C1 segment of cervical spinal cord (tissue), 14 donors: Measurements from ENCODE around the gene STX5.
"Not testable (repeated sequence)": the region's sequence is repeated elsewhere in the genome, so short reads cannot be mapped to it uniquely, and the experiment has no call there.

Source experiments
- DNase-seq, 14 donors: peaks; one replicate each; lab custom pipeline; 2025; lab: John Stamatoyannopoulos, UW

The STX5 gene, protein sequence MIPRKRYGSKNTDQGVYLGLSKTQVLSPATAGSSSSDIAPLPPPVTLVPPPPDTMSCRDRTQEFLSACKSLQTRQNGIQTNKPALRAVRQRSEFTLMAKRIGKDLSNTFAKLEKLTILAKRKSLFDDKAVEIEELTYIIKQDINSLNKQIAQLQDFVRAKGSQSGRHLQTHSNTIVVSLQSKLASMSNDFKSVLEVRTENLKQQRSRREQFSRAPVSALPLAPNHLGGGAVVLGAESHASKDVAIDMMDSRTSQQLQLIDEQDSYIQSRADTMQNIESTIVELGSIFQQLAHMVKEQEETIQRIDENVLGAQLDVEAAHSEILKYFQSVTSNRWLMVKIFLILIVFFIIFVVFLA

DNA sequence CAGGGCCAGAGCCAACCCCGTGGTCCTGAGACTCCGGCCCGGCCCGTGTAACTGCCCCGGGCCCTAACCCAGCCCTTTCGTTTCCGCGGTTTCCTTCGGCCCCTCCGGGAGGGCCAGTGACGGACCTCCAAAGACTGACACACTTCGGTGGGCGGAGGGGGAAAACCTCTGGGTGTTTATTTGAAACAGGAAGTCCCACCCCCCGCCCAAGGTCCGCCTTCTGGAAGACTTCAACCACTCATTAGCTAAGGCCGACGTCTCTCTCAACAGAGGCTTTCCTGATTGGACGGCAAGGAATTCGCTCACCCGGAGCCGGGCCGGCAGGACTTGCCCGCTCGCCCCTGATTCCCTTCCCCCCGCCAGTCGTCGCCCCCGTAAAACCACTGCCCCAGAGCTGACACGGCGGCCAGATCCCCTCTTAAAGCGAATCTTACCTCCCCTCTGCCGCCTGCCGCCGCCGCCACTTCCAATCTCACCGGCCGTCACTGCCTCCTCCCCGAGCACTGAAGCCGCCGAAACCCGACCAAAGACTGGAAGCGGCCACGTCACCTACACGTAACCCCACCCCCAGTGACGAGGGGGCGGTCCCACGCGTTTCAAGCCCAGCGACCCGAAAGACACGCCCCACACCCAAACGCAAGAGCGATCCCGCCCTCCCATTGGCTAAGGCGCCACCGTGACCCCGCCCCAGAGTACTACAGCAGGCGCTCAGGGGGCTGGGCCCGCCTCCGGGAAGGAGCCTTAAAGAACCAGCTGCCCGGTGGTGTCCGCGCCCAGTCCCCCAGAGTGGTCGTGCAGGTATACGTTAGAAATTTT, at the start of gene STX5:
TSS of gene STX5 (minus strand) at position 532 of the 816 bp plus-strand sequence. CDS start 808 bp downstream, outside the sequence.
- DNase-seq, result peak; percentile 97 to 100 (median 99)

DNA sequence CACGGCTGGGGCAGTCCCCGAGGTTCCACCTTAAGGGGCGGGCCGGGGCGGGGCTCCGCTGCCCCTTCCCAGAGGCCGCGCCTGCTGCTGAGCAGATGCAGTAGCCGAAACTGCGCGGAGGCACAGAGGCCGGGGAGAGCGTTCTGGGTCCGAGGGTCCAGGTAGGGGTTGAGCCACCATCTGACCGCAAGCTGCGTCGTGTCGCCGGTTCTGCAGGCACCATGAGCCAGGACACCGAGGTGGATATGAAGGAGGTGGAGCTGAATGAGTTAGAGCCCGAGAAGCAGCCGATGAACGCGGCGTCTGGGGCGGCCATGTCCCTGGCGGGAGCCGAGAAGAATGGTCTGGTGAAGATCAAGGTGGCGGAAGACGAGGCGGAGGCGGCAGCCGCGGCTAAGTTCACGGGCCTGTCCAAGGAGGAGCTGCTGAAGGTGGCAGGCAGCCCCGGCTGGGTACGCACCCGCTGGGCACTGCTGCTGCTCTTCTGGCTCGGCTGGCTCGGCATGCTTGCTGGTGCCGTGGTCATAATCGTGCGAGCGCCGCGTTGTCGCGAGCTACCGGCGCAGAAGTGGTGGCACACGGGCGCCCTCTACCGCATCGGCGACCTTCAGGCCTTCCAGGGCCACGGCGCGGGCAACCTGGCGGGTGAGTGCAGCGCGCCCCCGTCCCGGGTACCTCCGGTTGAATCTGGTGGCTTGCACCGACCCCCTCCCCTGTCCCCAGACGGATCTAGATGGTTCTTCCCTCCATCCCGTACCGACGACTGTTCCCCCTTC, 49.1 kb upstream of the STX5 start, which contains the start of gene SLC3A2:
TSS of gene SLC3A2 (plus strand) at position 94 of the 776 bp plus-strand sequence. CDS start at position 222, 128 bp downstream.
- DNase-seq, result peak; percentile 56 to 95 (median 88)

DNA sequence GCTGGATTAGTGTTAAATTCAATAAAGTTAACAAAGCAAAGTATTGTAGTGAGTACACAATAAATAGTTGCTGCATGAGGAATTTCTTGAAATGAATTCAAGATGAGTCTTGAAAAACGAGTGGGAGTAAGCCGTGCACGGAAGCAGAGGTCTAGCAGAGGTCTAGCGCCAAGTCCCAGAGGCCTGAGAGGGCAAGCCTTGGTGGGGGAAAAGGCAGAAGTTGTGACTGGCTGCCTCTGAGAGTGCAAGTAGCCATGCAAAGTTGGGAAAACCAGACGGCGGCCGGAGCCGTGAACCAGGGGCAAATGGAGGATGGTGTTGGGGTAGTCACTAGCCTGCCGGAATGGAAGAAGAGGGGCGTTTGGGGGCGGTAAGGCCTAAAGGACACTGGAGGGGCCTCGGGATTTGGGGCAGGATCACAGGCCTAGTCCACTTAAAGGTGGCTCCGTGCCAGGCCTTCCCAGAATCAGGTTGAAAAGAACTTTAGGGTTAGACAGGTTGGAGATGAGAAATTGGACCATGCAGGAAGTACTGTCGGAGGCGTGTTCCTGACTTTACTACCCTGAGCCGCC, 48.5 kb upstream of the STX5 start:
- peak in 6 of 14 donors; percentile 67 to 85 (median 80) for DNase-seq

DNA sequence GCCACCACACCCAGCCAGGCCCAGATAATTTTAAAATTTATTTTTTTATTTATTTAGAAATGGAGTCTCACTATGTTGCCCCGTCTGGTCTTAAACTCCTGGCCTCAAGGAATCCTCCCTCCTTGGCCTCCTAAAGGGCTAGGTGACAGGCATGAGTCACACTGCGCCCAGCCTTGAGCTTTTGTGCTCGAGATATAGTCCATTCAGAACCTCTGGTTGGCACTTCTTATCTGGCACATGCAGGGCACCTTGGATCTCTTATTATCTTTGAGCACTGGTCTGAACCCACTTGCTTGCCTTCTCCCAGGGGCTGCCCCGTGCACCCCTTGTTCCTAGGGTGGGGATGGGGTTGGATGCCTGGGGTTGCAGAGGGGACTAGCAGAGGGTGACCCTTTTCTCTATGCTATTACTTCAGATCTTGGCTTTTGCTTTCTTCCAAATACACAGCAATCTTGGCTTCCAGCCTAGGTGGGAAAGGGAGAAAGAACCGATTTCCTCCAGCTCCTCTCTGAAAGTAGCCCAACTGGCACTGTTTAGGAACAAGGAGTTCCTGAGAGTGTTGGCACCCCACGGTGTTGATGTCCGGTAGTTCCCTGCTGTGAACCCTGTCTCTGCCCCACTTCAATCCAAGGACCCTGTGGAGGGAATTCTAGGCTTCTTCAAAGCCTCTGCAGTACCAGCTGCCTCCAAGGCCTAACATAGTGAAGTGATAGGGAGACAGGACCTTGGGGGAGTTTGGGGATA, 47.6 kb upstream of the STX5 start:
- DNase-seq, result peak in 10 of 14 donors; percentile 10 to 71 (median 30)

DNA sequence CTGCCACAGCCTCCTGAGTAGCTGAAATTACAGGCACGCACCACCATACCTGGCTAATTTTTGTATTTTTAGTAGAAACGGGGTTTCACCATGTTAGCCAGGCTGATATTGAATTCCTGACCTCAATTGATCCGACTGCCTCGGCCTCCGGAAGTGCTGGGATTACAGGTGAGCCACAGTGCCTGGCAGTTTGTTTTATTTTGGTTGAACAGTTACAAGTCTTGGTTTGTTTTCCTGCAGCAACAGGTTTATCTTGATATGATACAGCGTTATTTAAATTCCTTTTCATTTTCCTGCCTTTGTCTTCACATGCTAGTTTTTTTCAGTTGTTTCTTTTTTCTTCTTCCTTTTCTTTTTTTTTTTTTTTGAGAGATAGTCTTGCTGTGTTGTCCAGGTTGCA, 44.9 kb upstream of the STX5 start:
- no peak for DNase-seq

DNA sequence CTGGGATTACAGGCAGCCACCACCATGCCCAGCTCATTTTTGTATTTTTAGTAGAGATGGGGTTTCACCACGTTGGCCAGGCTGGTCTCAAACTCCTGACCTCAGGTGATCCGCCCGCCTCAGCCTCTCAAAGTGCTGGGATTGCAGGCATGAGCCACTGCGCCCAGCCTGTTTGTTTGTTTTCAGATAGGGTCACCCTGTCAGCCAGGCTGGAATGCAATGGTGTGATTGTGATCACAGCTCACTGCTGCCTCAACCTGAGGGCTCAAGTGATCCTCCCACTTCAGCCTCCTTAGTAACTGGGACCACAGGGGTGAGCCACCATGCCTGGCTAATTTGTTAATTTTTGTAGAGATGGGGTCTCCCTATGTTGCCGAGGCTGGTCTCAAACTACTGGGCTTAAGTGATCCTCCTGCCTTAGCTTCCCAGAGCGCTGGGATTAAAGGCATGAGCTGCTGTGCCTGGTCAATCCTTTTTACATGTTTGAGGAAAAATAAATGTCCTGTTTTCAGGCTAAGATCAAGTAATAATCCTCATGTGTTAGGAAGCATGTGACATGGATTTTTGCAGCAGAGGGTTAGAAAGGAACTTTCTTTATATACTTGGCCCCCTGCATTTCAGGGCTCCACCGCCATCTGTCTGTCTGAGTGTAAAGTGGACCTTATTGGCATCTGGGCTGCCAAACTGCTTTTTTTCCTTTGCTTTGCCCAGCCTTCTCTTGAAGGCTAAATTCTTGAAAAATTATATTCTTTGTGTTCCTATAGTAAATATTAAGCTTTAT, 44.0 kb upstream of the STX5 start:
- DNase-seq, result no peak

DNA sequence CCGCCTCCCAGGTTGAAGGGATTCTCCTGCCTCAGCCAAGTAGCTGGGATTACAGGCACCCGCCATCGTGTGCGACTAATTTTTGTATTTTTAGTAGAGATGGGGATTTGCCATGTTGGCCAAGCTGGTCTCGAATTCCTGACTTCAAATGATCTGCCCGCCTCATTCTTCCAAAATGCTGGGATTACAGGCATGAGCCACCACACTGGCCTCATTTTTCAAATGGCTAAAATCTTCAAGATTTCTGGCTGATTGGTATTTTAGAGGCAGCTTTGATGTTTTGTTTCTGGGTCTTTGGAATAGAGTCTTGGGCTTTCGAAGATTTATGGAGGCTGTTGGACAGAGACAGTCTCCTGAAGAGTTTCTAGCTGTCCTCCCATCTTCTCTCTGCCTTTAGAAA, 43.0 kb upstream of the STX5 start:
- no peak for DNase-seq

DNA sequence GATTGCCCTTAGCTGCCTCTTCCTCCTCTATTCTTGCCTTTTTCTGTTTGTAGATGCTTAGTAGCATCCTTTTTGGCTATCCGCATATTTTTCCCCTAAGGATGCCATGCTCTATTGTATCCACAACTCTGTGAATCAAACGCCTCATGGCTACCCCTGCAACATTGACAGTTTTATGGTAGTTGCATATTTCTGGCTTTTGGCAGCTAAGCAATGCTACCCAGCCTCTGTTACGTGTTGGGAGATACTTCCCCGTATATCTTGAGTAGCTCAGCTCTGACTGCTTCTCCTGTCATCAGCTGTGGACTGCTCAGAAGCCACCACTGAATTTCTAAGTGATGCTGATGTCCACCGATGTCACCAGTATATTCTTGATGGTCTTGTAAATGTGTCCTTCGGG, 33.8 kb upstream of the STX5 start:
- no peak for DNase-seq

DNA sequence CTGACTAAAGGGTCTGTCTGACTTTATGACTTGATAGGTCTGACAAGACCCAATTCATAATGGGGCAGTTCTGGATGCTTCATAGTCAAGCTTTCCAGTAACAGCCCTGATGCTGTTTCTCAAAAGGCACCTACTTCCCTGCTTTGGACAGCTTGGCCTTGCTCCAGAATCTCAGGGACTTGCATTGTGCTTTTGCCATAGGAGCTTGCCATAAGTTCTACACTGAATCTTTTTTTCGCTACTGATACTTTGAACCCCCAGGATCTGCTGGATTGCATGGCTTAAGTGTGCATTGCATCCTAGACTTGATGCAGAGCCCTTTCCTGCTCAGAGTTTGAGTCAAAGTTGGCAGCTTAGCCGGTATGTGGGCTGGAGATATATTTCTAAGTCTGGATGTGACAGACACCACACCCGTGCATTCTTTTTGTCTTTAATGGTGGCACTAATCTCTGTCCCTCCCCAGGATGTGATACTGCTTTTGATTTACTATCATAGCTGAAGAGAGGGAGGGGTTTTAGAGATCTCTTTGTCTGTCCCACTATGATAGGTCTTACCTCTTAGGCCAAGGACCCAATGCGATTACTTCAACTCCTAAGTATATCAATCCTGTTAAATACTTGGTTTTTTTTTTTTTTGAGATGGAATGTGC, 32.0 kb upstream of the STX5 start:
- no peak for DNase-seq

DNA sequence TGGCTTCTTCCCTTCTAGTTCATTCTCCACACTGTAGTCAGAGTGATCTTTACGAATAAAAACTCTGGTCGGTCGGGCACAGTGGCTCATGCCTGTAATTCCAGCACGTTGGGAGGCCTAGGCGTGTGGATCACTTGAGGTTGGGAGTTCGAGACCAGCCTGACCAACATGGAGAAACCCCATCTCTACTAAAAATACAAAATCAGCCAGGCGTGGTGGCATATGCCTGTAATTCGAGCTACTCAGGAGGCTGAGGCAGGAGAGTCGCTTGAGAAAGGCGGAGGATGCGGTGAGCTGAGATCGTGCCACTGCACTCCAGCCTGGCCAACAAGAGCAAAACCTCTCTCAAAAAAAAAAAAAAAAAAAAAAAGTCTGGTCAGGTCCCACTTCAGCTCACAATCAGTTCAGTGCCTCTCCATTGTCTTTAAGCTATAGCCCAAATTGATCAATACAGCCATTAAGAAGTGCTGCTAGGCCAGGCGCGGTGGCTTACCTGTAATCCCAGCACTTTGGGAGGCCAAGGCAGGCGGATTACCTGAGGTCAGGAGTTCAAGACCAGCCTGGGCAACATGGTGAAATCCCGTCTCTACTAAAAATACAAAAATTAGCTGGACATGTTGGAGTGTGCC, 29.8 kb upstream of the STX5 start:
- DNase-seq, result not testable (repeated sequence)

DNA sequence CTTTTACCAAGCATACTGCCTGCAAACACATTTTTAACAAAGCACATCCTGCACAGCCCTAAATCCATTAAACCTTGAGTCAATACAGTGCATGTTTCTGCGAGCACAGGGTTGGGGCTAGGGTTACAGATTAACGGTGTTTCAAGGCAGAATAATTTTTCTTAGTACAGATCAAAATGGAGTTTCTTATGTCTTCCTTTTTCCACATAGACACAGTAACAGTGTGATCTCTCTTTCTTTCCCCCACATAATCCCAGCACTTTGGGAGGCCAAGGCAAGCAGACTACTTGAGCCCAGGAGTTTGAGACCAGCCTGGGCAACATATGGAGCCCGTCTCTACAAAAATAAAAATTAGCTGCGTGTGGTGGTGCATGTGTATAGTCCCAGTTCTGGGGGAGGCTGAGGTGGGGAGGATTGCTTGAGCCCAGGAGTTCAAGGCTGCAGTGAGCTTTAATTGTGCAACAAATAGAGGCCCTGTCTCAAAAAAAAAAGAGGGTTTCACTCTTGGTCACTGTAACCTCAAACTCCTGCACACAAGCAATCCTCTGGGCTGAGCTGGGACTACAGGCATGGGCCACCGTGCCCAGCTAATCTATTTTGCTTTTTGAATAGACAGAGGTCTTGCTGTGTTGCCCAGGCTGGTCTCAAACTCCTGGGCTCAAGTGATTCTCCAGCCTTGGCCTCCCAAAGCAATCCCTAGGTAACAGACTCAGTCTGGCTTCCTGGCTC, 29.1 kb upstream of the STX5 start:
- no peak for DNase-seq

DNA sequence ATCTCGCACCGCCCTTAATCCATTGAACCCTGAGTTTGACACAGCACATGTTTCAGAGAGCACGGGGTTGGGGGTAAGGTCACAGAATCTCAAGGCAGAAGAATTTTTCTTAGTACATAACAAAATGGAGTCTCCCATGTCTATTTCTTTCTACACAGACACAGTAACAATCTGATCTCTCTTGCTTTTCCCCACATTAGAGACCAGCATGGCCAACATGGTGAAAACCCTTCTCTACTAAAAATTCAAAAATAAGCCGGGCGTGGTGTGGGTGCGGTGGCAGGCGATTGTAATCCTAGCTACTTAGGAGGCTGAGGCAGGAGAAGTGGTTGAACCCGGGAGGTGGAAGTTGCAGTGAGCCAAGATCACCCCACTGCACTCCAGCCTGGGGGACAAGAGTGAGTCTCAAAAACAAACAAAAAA, 27.4 kb upstream of the STX5 start:
- DNase-seq, result not testable (repeated sequence)

DNA sequence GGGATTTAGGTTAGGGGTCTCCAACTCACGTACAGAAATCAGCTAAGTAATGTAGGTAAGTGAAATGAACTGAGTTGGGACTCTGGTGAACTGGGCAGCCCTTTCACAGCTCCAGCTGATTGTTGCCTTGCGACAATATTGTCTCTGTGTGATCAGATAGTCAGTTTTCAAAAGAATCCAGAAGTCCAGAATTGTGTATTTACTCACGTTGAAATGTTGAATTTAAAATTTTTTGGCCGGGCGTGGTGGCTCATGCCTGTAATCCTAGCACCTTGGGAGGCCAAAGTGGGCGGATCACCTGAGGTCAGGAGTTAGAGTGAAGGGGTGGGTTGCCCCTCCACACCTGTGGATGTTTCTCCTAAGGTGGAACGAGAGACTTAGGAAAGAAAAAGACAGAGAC, 26.4 kb upstream of the STX5 start:
- DNase-seq, result no peak

DNA sequence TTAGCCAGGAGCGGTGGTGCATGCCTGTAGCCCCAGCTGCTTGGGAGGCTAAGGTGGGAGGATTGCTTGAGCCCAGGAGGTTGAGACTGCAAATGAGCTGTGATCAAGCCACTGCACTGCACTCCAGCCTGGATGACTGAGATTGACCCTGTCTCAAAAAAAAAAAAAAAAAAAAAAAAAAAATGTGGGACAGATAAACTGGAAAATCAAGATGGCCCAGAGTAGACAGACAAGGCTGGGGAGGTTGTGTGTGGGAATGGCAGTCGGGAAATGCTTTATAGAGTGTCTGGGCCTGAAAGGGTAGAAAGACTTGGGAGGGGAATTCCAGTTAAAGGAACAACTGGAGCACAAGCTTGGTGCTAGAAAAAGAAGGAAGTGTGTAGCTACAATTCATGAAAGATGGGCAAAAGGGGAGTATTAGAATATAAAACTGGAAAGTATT, 25.7 kb upstream of the STX5 start:
- DNase-seq, result no peak

DNA sequence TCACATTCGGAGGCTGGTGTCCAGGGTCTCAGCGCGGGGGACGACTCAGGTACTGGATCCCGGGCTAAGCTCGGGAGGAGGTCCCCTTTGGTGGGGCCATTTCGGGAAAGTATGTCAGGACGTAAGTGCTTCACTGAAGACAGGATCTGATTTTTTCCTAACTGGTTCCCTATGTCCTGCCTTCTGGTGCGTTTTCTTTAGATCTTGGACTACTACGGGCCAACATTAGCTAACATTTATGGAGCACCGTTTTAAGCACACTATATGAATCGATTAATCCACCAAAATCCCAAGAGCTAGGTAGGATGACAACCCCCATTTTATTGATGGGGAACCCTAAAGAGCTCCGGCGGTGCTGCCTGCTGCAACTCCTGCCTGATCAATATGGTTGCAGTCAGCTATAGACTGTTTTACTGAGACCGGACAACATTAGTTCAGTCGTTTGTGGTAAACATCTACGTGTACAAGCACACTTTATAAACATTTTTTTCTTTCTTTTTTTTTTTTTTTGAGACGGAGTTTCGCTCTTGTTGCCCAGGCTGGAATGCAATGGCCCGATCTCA, 24.6 kb upstream of the STX5 start:
- no peak for DNase-seq

DNA sequence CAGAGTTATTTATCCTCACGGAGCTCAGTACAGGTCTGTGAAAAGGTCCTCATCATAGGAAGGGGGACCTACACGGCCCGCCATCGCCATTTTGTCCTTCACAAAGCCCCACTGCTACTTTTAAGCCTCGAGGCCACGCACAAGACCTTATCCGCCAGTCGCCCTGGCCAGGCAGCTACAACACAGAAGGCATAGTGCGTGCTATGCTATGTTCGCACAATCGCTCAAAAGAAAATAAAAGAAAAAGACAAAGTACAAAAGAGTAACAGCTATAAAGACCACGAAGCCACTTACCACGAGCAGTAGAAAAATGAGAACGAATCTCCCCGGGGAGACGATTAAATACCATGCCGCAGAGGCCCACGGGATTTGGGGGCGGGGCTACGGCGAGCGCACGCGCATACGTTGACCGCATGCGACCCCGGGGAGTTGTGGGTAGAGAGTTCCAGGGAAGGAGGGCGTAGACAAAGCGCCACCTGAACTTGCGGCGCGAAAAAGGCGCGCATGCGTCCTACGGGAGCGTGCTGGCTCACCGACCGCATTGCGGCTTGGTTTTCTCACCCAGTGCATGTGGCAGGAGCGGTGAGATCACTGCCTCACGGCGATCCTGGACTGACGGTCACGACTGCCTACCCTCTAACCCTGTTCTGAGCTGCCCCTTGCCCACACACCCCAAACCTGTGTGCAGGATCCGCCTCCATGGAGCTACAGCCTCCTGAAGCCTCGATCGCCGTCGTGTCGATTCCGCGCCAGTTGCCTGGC, 23.9 kb upstream of the STX5 start:
- DNase-seq, result peak; percentile 85 to 97 (median 94)
